Central memory CD4-positive, alpha-beta T cell (primary cell): ENCODE results near the gene MS4A6E.

Source experiments
- DNase-seq: peaks from one replicate; pipeline ENCODE4 v3.0.0; 2022

Gene MS4A6E

DNA sequence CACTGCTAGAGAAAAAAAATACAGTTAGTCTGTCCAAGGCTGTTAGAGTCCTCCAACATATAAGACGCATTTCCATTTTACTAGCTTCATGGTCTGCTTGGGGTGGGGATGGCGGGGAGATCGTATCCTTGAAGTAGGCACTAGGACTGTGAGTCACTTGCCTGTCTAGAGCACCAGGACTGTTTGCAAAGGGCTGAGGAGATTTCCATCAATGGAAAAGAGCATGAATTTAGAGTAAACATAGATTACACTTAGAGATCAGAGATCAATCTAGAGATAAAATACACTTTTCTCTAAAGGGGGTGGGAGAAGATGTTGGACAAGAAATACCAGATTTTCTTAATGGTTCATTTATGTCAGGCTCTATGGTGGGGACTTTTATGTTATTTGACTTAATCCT lies 49.5 kb downstream of the MS4A6E start:
- DNase-seq = no peak

DNA sequence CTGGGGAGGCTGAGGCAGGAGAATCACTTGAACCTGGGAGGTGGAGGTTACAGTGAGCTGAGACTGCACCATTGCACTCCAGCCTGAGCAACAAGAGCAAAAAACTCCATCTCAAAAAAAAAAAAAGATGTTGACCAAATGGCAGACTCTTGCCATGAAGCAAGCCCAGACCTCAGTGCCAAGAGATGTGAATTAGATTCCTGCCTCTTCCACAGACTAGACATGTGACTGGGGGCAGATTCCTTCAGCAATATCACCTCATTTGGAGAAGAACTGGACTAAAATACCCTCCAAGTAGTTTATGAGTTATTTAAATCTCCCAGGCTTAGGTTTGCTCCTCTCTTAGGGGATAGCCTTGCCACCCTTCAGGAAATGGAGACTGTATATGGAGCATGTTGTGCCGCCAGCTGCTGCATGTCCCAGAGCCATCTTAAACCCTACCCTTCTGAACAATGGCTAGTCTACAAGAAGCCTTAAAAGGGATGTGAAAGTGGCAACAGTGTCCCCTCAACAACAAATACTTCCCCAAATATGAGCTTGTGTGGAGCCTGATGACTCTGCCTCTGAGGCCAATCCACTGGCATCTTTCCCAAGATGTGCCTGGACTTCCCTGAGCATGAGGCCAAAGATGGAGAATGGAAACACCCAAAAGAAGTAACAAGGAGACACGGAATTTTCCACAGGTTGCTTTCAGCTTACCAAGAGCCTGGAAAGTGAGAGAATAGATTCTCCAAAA lies 50.5 kb downstream of the MS4A6E start:
- DNase-seq = no peak

DNA sequence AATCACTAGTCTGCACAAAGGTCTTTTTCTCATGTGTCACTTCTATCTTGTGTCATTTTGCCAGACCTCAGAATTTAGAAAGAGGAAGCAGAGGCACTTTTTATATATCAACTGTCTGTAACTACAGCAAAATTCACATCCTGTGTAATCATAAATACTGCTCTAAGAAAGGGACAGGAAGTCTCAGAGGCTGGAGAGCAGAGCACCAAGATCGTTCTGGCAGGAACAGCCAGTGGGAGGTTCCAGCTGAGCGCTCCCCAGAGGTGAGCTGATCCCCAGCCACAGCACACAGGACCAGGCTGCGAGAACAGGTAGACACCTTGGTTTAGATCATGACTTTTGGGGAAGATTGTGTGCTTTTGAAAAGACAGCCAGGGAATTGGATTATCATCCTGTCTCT lies 51.3 kb downstream of the MS4A6E start, which contains the start of gene MS4A7:
Gene MS4A7 (plus strand): TSS at position 179 of the 400 bp plus-strand sequence. CDS start 4,610 bp downstream, outside the sequence.
- DNase-seq = no peak

DNA sequence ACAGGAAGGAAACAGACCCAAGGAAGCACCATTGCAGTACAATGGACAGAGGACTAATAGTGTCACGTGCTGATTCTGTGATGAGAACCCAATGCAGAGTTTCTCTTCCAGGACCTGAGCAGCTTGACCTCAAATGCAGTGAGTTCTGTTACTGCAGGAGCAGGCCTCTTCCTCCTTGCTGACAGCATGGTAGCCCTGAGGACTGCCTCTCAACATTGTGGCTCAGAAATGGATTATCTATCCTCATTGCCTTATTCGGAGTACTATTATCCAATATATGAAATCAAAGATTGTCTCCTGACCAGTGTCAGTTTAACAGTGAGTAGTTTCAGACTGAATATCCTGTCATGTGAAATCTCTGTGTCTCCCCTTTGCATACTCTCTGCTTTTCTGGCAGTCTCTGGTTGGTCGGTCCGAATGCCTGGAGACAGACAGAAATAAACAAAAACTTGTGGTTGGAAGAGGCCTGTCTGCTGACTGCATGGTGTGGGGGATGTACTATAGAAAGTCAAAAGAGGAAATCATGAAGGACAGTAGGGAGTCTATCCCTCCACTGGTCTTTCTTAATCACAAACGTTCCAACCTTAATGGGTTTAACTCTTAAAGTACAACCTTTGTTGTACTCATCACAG lies 62.3 kb downstream of the MS4A6E start:
- no peak for DNase-seq

DNA sequence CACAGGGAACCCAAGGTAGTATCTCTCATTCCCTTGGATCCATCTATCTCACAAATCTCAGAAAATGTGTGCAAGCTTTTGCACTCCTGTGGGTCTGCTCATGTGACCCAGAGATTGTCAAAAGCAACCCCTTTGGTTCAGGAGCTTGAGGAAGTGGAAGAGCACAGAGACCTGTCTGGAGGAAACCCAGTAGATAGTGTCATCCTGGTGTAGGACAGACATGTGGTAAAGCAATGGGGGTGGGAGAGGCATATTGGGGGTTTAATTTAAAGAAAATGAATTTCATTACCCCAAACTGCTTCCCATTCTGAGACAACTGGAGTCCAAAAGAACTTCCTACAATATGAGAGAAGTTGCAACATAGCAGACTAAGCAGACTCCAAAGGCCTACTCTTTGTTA lies 63.4 kb downstream of the MS4A6E start:
- no peak for DNase-seq
